Fibroblast of skin of right biceps (primary cell): ENCODE results near the gene HAGHL.
"Not testable (repeated sequence)": the region's sequence is repeated elsewhere in the genome, so short reads cannot be mapped to it uniquely, and the experiment has no call there.

Source experiments
- DNase-seq: peaks from one replicate; pipeline ENCODE4 v3.0.0-alpha.2; 2013

HAGHL gene

DNA sequence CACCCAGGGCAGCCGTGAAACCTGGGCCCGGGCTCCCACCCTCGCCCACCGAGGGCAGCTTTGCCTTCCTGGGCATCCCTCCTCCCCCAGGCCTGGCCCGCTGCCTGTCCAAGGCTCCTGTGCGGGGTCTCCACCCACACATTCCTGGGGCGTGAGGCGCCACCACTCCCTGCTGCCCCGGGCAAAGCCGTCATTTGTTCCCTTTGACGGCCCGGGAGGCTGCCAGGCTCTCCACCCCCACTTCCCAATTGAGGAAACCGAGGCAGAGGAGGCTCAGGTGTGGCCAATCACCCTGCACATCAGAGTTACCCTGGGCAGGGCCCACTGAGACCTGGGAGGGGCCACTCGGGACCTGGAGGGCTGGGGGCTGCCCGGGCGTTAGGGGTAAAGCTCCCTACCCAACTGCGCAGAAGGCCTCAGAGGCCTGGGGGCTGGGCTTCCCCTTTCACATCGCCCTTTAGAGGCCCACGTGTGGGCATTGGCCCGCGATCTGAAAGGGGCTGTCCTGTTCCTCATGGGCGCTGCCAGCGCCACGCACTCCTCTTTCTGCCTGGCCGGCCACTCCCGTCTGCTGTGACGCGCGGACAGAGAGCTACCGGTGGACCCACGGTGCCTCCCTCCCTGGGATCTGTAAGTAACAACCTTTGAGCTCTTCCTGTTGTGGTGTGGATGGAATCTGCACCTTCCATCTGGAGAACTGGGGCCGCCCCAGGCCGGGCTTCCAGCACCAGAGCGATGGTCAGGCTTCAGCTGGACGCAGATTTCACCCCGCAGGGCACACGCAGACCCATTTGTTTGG is 33.8 kb downstream of the HAGHL start, which contains the start of gene MSLN:
Gene MSLN (plus strand): TSS at position 190 of the 799 bp plus-strand sequence. CDS start 1,947 bp downstream, outside the sequence.
- no peak for DNase-seq

DNA sequence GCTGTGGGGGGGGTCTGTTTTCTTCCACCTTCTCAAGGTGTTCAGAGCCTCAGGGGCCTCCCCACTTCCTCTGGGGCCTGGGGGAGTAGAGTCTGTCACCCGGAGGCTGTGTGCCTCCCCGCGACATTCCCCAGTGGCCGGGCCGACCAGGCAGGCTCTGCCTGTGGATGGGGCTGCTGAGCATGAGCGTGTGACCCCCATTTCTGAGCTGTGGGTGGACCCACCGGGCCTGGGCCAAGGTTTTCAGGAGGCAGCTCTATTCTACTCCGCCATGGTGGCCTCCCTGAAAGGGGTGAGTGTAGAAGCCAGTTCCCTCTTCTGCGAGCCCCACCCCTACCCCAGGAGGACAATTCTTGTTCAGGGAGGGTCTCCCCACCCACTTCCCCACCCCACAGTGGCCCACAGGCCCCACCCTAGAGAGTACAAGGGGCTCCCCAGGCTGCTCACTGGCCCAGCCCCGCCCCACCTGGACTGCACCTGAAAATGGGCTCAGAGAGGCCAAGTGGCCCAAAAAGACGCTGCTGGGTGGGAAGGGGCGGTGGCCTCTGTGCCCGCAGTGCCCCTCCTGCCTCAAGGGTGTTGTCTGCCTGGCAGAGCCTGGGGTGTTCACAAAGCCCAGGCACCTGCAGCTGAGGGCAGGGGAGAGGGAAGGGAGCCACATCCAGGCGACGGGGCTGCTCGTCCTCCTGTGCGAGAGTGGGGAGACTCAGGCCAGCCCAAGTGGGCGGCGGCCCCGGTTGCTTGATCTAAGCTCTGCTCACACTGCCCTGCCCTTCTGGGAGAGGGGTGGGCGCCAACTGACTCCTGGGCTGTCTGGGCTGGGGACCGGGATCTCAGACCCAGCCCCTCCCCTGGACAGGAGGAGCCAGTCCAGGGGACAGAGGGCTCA is 35.0 kb downstream of the HAGHL start:
- no peak for DNase-seq

DNA sequence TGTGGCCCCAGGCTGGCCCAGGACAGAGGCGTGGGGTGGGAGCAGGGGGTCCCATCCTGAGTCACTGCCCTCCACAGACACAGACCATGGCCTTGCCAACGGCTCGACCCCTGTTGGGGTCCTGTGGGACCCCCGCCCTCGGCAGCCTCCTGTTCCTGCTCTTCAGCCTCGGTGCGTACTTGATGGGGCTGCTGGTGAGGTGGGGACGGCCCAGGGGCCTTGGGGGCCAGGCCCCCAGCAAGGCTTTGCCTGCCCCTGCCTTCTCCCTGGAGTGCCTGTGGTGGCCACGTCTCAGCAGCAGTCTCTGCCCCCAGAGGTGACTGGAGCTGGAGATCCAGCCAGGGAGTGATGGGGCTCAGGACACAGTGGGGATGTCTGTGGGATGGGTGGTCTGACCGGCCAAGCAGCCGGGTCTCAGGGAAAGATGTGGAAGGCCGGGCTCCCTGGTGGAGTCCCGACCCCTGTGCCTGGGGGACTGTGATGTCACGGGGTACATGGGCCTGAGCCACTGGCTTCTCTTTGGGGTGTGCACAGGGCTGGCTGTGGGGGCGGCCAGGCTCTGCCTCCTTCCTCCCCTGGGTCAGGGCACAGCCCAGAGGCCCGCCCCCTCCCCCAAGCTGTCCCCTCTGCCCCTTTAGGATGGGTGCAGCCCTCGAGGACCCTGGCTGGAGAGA is 35.8 kb downstream of the HAGHL start:
- no peak for DNase-seq

DNA sequence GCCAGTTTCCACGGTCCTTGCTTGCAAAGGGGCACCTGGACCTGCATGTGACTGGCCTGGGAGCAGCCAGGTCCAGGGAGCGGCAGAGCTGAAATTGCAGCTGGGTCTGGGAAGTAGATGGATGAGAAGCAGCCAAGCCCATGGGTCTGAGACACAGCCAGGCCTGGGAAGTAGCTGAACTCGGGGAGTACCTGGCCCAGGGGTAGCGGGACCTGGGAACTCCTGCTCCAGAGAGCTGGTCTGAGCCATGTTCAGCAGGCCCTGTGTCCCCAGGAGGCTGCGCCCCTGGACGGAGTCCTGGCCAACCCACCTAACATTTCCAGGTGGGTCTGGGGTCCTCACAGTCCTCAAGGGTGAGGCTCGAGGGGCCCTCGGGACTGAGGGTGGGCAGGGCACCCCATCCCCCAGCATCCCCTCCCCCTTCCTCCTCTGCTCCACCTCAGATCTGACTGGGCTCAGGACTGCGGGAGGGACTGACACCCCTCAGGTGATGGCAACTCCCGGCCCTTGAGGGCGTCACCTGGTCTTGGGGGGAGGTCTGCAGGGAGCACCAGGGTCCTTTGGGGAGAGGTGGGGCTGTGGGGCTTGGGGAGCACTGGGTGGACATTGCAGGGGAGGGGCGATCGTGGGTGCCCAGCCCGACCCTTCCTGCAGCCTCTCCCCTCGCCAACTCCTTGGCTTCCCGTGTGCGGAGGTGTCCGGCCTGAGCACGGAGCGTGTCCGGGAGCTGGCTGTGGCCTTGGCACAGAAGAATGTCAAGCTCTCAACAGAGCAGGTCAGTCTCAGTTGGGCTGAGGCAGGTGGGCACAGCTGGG is 36.7 kb downstream of the HAGHL start:
- DNase-seq, result no peak

DNA sequence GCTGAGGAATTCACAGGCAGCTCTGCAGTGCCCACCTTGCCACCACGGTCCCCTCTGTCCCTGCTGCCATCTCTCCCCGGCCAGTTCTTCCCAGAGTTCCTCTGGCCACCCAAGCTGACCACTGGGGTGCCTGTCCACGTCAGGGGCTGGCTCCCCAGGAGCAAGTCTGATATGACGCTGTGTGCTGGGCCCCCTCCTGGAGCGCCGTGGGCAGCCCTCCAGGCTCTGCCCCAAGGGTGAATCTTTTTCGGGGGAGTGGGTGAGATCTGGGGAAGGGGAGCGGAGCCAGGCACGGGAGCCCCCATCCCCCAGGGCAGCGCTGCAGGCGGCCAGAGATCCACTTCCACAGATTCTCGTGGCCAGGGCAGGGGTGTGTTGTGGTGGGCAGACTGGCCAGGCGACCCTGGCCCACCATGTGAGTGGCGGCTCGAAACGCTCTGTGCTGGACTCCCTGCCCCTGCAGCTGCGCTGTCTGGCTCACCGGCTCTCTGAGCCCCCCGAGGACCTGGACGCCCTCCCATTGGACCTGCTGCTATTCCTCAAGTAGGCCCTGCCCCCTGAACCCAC is 37.4 kb downstream of the HAGHL start:
- DNase-seq, result no peak

DNA sequence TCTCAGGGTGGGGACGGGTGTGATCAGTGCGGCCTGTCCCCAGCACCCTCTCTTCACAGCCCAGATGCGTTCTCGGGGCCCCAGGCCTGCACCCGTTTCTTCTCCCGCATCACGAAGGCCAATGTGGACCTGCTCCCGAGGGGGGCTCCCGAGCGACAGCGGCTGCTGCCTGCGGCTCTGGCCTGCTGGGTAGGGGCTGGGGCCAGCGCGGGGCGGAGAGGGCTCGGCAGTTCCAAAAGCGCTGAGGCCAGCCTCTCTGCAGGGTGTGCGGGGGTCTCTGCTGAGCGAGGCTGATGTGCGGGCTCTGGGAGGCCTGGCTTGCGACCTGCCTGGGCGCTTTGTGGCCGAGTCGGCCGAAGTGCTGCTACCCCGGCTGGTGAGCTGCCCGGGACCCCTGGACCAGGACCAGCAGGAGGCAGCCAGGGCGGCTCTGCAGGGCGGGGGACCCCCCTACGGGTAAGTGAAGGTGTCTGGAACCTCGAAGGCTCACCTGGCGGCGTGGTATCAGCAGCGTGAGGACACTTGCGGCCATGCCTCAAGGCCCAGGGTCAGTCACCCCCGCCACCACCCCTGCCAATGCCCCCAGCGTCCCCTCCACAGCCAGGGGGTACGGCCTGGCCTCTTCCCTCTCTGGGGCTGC is 38.1 kb downstream of the HAGHL start:
- no peak for DNase-seq

DNA sequence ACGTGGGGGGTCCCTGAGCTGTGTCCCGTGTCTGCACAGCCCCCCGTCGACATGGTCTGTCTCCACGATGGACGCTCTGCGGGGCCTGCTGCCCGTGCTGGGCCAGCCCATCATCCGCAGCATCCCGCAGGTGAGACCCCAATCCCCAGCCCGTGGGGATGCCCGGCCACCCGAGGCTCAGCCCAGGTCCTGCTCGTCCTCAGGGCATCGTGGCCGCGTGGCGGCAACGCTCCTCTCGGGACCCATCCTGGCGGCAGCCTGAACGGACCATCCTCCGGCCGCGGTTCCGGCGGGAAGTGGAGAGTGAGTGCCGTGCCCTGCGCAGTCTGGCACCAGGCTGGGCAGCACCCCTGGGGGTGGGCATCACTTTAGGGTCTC is 38.6 kb downstream of the HAGHL start:
- DNase-seq, result no peak

DNA sequence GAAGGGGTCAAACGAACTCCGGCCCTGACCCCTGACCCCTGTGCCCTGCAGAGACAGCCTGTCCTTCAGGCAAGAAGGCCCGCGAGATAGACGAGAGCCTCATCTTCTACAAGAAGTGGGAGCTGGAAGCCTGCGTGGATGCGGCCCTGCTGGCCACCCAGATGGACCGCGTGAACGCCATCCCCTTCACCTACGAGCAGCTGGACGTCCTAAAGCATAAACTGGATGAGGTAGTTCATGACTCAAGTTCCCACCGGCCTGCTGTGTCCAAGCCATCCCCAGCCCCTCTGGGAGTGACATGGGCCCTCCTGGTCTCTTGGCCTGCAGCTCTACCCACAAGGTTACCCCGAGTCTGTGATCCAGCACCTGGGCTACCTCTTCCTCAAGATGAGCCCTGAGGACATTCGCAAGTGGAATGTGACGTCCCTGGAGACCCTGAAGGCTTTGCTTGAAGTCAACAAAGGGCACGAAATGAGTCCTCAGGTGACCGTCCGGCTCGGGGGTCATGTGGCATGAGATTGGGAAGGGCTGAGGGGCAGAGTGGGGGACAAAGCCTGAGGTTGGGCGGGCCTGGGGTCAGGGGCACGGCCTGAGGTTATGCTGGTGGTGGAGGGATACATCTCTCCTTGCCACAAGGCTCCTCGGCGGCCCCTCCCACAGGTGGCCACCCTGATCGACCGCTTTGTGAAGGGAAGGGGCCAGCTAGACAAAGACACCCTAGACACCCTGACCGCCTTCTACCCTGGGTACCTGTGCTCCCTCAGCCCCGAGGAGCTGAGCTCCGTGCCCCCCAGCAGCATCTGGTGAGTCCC is 39.3 kb downstream of the HAGHL start:
- no peak for DNase-seq

DNA sequence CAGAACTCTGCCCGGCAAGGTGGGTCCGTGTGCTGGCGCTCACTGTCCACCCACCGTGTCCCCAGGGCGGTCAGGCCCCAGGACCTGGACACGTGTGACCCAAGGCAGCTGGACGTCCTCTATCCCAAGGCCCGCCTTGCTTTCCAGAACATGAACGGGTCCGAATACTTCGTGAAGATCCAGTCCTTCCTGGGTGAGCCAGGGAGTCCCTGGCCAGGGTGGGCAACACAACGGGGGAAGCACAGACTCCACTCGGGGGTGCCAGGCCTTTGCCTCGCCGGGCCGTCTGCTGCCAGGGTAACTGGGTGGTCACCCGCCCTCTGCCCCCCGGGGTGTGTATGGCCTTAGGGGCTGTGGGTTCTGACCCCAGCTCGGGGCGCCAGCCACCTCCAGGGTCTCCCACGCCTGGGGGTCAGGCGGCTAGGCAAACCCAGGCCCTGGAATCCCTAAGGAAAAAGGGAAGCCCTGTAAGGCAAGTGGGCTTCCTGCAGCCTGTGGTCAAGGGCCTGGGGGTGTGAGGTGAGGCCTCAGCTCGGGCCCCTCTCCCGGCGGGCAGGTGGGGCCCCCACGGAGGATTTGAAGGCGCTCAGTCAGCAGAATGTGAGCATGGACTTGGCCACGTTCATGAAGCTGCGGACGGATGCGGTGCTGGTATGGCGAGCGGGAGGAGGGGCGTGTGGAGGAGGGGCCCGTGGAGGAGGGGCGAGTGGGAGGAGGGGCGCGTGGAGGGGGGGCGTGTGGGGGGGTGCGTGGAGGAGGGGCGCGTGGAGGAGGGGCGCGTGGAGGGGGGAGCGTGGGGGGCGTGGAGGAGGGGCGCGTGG is 40.1 kb downstream of the HAGHL start:
- no peak for DNase-seq

DNA sequence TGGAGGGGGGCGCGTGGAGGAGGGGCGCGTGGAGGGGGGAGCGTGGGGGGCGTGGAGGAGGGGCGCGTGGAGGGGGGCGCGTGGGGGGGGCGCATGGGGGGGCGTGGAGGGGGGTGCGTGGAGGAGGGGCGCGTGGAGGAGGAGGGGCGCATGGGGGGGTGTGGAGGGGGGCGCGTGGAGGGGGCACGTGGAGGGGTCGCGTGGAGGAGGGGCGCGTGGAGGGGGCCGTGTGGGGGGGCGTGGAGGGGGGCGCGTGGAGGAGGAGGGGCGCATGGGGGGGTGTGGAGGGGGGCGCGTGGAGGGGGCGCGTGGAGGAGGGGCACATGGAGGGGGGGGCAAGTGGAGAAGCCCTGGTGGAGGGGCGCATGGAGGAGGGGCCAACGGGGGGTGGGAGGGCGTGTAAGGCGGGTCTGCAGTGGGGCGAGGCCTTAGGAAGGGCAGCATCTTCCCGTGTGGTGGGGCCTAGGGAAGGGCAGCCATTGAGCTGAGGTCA is 40.9 kb downstream of the HAGHL start:
- DNase-seq, result no peak

DNA sequence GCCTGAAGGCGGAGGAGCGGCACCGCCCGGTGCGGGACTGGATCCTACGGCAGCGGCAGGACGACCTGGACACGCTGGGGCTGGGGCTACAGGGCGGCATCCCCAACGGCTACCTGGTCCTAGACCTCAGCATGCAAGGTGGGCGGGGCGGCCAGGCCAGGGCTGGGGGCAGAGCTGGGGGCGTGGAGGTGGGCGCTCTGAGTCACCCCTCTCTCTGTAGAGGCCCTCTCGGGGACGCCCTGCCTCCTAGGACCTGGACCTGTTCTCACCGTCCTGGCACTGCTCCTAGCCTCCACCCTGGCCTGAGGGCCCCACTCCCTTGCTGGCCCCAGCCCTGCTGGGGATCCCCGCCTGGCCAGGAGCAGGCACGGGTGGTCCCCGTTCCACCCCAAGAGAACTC is 41.5 kb downstream of the HAGHL start:
- no peak for DNase-seq

DNA sequence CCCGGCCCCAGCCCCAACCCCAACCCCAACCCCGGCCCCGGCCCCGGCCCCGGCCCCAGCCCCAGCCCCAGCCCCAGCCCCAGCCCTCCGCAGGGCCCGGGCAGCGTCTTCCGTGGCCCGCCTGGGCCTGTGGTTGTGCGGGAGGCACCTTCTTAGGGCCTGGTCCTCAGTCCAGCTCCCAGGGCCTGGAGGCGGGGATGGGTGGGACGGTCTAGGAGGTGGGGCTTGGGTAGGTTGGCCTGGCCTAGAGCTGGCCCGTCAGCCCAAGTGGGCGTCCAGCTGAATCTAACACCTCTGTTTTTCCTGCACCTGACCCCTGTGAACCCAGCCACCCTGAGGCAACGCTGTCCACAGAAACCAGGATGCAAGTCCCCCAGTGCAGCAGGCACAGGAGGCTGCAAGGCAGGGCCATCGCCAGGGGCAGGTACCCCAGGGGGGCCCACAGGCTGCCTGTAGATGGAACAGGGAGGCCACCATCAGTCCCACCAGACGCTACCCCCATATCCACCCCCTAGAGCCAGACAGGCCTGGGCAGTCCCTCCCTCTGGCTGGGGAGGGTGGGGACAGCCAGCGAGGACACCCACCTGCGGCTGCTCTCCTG is 42.4 kb downstream of the HAGHL start:
- DNase-seq, result no peak

DNA sequence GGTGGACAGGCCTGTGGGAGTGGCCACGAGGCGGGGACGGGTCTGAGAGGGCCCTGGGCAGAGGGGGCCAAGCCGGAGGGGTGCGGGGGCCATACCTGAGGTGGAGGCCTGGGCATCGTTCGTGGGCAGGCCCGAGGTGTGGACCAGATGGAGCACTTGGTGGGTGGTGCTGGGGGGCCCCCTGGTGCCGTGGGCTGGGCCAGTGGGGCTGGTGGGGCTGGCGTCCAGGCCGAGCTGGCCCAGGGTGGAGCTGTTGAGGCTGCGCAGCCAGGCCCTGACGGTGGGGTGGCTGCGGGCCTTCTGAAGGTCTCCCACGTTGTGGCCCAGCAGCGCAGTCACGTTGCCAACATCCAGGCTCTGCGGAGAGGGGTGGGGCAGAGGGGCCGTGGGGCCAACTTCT is 43.0 kb downstream of the HAGHL start:
- no peak for DNase-seq

DNA sequence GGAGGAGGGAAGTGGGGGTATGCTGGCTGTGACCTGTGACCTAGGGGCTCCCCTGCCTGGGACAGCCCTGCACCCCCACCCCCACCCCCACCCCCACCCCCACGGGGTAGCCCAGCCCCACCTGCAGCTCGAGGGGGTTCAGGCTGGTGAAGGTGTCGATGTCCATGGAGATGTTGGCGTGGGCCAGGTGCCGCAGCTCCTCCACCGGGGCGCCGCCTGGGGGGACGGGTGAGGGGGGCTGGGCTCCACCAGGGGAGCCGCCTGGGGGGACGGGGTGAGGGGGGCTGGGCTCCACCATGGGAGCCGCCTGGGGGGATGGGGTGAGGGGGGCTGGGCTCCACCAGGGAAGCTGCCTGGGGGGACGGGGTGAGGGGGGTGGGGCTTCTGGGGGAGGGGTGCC is 43.5 kb downstream of the HAGHL start:
- DNase-seq, result no peak

DNA sequence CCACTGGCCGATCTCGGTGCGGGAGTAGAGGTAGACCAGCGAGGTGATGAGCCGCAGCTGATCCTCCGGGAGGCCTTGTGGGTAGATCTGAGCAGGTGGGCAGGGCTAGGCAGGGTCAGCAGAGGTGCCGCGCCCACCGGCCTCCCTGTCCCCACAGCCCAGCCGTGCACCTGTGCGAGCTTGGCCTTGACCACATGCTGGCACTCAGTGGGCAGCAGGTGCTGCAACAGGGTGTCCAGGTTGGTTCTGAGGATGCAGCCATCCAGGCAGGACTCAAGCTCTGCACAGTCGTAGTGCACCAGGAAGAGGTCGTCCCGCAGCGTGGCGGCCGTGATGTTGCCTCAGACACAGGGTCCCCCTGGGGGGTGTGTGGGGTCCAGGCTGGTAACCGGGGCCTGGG is 46.1 kb downstream of the HAGHL start:
- no peak for DNase-seq

DNA sequence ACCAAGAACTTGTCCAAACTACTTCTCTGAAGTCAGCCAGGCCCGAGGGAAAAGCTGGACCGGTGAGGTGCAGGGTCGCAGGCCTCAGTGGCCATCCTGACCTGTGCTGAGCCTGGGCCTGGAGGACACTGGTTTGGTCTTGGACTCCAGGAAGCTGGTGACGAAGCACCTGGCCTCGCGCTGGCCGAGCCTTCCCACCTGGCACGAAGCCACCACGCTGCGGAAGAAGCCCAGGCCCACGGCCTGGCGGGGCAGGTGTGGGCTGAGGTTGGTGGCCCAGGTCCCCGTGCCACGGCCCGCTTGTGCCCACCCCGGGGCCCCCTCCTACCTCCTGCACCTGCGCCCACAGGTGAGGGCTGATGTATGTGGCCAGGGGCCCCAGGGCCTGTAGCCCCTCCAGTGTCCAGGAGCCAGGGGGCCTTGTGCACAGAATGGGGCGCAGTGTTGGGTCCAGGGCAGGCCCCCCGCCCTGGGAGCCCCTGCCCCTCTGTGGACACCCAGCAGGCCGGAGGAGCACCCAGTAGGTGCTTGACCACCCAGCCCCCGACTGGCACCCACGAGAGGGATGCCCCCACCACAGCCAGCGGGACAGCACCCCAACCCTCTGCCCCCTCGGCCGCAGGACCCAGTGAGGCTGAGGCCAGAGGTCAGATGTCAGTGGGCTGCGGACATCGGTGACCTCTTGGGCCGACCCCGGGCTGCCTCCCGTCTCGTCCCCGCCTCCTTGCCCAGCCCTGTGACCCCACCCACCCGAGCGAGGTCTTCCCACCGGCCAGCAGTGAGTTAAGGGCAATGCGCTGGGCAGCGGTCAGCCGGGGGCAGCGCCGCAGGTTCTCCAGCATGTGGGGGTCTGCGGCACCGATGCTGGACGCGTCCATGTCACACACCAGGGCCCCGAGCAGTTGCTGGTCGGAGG is 47.4 kb downstream of the HAGHL start:
- no peak for DNase-seq

DNA sequence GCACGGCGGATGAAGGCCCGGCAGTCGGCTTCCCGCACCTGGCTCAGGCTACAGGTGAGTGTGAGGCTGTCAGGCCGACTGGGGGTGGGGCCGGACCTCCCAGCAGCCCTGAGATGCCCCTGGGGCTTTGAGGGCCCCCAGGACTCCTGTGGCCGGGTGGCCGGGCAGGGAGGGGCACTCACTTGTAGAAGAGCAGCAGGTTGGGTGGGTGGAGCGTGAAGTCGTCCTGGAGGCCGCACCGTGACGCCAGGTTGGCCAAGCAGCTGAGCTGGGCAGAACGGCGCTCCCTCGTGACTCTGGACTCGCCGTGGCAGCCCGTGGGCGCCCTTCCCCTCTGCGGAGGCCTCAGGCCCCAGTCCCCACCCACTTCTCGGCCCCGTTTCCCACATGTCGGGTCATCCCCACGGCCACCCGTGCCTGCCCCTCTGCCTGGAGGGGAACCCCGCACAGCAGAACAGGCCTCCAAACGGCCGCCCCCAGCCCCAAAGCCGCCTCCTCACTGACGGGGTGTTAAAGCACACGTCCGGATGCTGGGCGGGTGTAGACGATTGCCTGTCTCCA is 48.4 kb downstream of the HAGHL start:
- DNase-seq, result no peak

DNA sequence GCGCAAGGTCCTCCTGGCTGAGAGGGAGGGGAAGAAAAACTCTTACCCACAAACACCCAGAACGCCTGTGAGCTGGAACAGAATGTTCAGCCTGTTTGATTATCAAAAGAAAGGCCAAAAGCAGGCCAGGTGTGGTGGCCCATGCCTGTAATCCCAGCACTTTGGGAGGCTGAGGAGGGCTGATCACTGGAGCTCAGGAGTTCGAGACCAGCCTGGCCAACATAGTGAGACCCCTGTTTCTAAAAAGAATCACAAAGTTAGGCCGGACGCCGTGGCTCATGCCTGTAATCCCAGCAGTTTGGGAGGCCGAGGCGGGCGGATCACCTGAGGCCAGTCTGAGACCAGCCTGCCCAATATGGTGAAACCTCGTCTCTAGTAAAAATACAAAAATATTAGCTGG is 49.4 kb downstream of the HAGHL start:
- not testable (repeated sequence) for DNase-seq
